Heart left ventricle (tissue), 16 donors: ENCODE data around the gene PTPRN2. TPM values are rescaled to one million over a fixed set of nuclear protein-coding genes. Genes with fewer than 3 reads are reported as not detected.
A peak's percentile ranks its signal among the peaks of the same experiment; 100 is the strongest.

Source experiments
- ATAC-seq, 4 donors: fragments of 200-7000 bp; cut with Tn5 transposase; one replicate each; pipeline ENCODE4 v1.9.1; 2020 to 2022; ENCODE audit warnings: moderate library complexity in 4 of 4, mild to moderate bottlenecking in 3 of 4, moderate number of reproducible peaks in 1 of 4
- DNase-seq, 5 donors: peaks; one replicate each; pipeline ENCODE4 v3.0.0-alpha.2; 2020
- H3K27ac ChIP-seq, 12 donors: fragments of 200-600 bp; sonication (generic) in 4 of 12; one replicate each; pipeline versions ENCODE4 v1.5.0 to v1.8.0; 2016 to 2022; ENCODE audit warnings: mild to moderate bottlenecking in 2 of 12
- H3K27me3 ChIP-seq, 9 donors: fragments of 200-600 bp; sonication (generic) in 2 of 9; one replicate each; pipeline versions ENCODE4 v1.5.1 to v1.8.0; 2016 to 2022; ENCODE audit warnings: mild to moderate bottlenecking in 3 of 9
- H3K36me3 ChIP-seq, 9 donors: fragments of 200-600 bp; sonication (generic) in 2 of 9; one replicate each; pipeline versions ENCODE4 v1.5.0 to v1.8.0; 2018 to 2022; ENCODE audit warnings: mild to moderate bottlenecking in 2 of 9
- H3K4me1 ChIP-seq, 12 donors: fragments of 200-600 bp; sonication (generic) in 4 of 12; one replicate each; pipeline versions ENCODE4 v1.5.0 to v1.8.0; 2016 to 2022; ENCODE audit warnings: mild to moderate bottlenecking in 3 of 12
- H3K4me3 ChIP-seq, 12 donors: fragments of 200-600 bp; sonication (generic) in 4 of 12; one replicate each; pipeline versions ENCODE4 v1.5.0 to v1.8.0; 2017 to 2022; ENCODE audit warnings: mild to moderate bottlenecking in 9 of 12, moderate library complexity in 4 of 12
- H3K9me3 ChIP-seq, 12 donors: fragments of 200-600 bp; sonication (generic) in 4 of 12; one replicate each; pipeline versions ENCODE4 v1.5.0 to v1.8.0; 2016 to 2022; ENCODE audit warnings: mild to moderate bottlenecking in 1 of 12
- POLR2A ChIP-seq, 2 donors: fragments of 450-650 bp; IDR thresholded peaks; one replicate each; pipeline ENCODE4 v1.6.1; 2017; ENCODE audit warnings: antibody characterized with exemption in 2 of 2, mild to moderate bottlenecking in 2 of 2, moderate library complexity in 2 of 2
- WGBS, 4 donors: extraction: QIAGEN DNeasy Blood & Tissue Kit in 2 of 4; methylation state at CpG; one replicate each; pipeline versions ENCODE4 v1.1.5 to v1.1.7; 2013 to 2018; 5-methylcytosine and 5-hydroxymethylcytosine counted together
- intact Hi-C, 10 donors: fragments of 100-400 bp; cut with DNase I; formaldehyde crosslinking; loops; one replicate each; pipeline versions ENCODE4 v1.11.1 to v1.14.2; 2022
- polyA plus RNA-seq, 2 donors: library from polyadenylated mRNA; stranded (reverse); fragments of 200-250 nt; gene quantifications; one replicate each; pipeline ENCODE4 v1.2.3, GENCODE V29; 2013
- total RNA-seq, 9 donors: library from RNA; depleted of rRNA in 2 of 9; stranded (reverse); fragments of >200 nt in 2 of 9; fragmentation: NEBNext Ultra II Directional in 3 of 9; extraction: Animal tissue kit (Norgen Biotek cat#: 25700) in 3 of 9; gene quantifications; one replicate each; pipeline versions ENCODE4 v1.1.0 to v1.2.4, GENCODE V29; 2016 to 2023
- TF ChIP-seq, protein P1 (sequence below), 12 donors: fragments of 200-600 bp; sonication (generic) in 4 of 12; IDR thresholded peaks; one replicate each; pipeline versions ENCODE4 v1.5.0 to v1.8.0; 2018 to 2022; ENCODE audit warnings: antibody characterized with exemption in 12 of 12, mild to moderate bottlenecking in 5 of 12
- donor health status: ischemic (EF 13 %, LVEDD 7.1; RV severe dilation, severe dysfunction).
- donor health status: healthy with polysubstance abuse.
- donor health status: DM: no; HTN: yes; CAD: no.
- donor health status: DM: no; HTN: no; CAD: no.
- donor health status: ischemic (EF 25% LVEDD 6.9; RV normal size, moderate dysfunction).
- donor health status: ischemic (EF 25% LVEDD 5.7; RV mildly dilated, moderate dysfunction).
- donor health status: healthy.
- donor health status: DM: yes; HTN: yes; CAD: no.
- donor health status: ischemic (EF 35%, LVEDD 5.7; RV mildly dilated, moderate dysfunction).
- donor health status: nonischemic (EF 11% LVEDD 7.7; RV severe dilation, severe dysfunction).
- donor health status: DM: yes; HTN: yes; CAD: no.
- donor health status: PGD.
- donor health status: ischemic (EF 29% LVEDD 5.4; RV normal size, mild dysfunction).
- donor health status: nonischemic (EF 23%, LVEDD 6.1; RV moderate dilation, normal function).

Gene PTPRN2
- total and polyA plus RNA-seq, 11 donors = 0.61 to 2.3 (median 1.3) TPM

DNA sequence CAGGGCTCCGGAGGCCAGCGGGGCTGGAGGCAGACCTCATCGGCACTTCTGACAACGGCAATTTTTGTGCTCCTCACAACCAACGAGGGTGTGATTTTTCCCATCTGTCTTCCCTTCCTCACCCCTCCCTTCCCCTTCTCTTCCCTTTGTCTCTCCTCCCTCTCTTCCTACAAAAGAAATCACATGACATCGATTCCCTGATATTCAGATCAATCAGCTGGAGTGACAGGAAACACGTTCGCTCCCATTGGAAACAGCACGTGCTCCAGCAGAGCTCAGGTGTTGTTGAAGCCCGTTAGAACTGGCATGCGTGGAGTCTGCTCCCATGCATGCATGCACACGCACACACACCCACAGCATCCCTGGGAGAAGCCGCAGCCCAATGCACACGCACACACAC lies 222.4 kb downstream of the PTPRN2 start:
- peaks cover 0 to 3% (median 0%) of the 10 kb centered on the region in 9 donors for H3K27me3 ChIP-seq
- no peak overlapping the region for H3K4me3 ChIP-seq
- no peak for TF ChIP-seq POLR2A (IDR thresholded peaks at IDR 0.05)
- TF ChIP-seq, protein P1, sequence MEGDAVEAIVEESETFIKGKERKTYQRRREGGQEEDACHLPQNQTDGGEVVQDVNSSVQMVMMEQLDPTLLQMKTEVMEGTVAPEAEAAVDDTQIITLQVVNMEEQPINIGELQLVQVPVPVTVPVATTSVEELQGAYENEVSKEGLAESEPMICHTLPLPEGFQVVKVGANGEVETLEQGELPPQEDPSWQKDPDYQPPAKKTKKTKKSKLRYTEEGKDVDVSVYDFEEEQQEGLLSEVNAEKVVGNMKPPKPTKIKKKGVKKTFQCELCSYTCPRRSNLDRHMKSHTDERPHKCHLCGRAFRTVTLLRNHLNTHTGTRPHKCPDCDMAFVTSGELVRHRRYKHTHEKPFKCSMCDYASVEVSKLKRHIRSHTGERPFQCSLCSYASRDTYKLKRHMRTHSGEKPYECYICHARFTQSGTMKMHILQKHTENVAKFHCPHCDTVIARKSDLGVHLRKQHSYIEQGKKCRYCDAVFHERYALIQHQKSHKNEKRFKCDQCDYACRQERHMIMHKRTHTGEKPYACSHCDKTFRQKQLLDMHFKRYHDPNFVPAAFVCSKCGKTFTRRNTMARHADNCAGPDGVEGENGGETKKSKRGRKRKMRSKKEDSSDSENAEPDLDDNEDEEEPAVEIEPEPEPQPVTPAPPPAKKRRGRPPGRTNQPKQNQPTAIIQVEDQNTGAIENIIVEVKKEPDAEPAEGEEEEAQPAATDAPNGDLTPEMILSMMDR (IDR thresholded peaks at IDR 0.05) = no peak
- intact Hi-C loops = no loop called here
- H3K27ac ChIP-seq = no peak overlapping the region
- H3K4me1 ChIP-seq = no peaks in the 10 kb centered on the region
- 82 to 90% (median 85%) methylated on average over 14 of the region's 14 CpGs for WGBS, 4 donors
- no peaks in the 10 kb centered on the region for H3K9me3 ChIP-seq
- ATAC-seq (no peak), DNase-seq (no peak)
- H3K36me3 ChIP-seq = no peaks in the 10 kb centered on the region

DNA sequence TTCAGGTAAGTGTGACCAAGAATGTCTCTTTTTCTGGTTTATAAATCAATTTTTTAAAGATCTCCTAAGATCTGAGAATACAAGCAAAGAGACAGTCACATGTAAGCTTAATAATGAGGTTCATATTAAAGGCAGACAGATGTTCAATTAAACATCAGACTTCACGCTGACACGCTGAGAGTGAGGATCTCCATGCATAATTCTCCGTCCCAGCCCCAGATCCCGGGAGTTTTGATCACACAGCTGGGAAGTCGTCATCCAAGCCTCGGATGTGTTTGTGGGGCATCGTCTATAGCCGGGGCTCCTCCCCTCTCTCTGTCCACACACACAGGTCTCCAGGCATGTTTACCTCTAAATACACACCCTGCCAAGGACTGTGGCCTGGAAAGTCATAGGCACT lies 223.2 kb downstream of the PTPRN2 start:
- peaks cover 0 to 3% (median 0%) of the 10 kb centered on the region in 9 donors for H3K27me3 ChIP-seq
- H3K36me3 ChIP-seq = no peaks in the 10 kb centered on the region
- no peak for TF ChIP-seq POLR2A (IDR thresholded peaks at IDR 0.05)
- TF ChIP-seq, protein P1 (IDR thresholded peaks at IDR 0.05) = no peak
- no peak overlapping the region for H3K4me3 ChIP-seq
- H3K4me1 ChIP-seq = no peaks in the 10 kb centered on the region
- no peak overlapping the region for H3K27ac ChIP-seq
- ATAC-seq (no peak), DNase-seq (no peak)
- WGBS, 4 donors = 71 to 88% (median 79%) methylated on average over 8 of the region's 8 CpGs
- intact Hi-C loops = no loop called here
- H3K9me3 ChIP-seq = no peaks in the 10 kb centered on the region

DNA sequence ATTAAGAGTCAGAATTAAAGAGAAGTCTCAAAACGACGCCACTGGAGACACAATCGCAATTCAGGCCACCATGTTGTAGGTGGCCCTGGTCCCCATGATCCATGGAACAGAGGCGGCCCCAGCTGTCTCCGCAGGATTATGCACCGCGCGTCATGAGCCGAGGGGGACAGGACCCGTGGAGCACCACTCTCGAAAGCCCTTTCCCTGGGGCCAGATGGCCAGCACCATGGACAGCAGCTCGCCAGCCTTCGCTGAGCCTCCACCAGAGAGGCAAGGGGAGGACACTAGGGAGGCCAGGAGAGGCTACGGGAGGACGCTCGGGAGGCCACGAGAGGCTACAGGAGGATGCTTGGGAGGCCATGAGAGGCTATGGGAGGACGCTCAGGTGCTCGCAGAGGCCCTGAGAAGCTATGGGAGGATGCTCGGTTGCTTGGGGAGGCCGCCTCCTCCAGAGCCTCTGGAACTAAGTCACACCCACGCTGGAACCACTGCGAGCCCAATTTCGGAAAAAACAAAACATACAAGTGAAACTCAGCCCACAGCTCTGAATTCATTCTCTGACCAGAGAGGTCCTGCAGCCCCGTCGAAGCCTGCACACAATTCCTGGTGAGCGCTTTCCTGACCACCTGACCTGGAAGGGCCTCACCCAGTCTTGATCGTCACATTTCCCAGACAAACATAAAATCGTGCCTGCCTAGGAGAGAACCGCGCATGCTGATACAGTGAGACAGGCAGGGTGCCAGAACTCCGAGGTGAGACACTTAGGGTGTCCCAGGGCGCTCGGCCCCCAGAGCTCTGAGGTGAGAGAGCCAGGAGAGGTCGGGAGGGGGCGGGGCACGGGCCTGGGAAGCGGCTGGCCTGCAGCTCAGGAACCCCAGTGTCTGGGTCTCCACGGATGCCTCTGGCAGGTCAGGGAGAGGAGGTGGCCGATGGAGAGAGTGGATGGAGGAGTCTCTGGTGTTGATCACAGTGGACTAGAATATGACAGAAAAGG lies 224.4 kb downstream of the PTPRN2 start:
- no peaks in the 10 kb centered on the region for H3K4me1 ChIP-seq
- intact Hi-C loops = no loop called here
- H3K36me3 ChIP-seq = no peaks in the 10 kb centered on the region
- H3K27me3 ChIP-seq = peaks cover 0 to 3% (median 0%) of the 10 kb centered on the region in 9 donors
- H3K4me3 ChIP-seq = no peak overlapping the region
- no peaks in the 10 kb centered on the region for H3K9me3 ChIP-seq
- 78 to 81% (median 78%) methylated on average over 32 to 40 of the region's 40 CpGs for WGBS, 4 donors
- DNase-seq (no peak), ATAC-seq (peak in 2 of 4 donors; percentile 24 to 26)
- no peak overlapping the region for H3K27ac ChIP-seq
- TF ChIP-seq POLR2A (IDR thresholded peaks at IDR 0.05) = no peak
- TF ChIP-seq, protein P1 (IDR thresholded peaks at IDR 0.05) = no peak

DNA sequence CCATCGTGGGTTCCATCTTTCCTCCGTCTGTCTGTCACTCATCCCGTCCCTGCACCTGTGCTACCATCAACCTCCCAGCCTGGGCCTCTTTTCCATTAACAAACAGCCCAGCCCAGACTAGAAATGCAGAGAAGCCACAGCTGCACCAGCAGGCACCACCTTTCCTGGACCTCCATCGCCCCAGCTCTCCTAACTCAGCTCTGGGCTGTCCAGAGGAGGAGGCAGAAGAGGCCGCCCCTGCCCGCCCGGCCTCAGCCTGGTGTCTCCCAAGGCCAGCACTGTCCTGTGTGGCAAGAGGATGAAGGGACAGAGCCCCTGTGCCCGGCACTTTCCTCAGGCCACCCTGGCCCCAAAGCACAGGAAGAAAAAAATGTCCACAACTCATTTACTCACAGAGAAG lies 225.6 kb downstream of the PTPRN2 start:
- Histone ChIP-seq H3K9me3 (no peaks in the 10 kb centered on the region), H3K27me3 (peaks cover 0 to 9% (median 0%) of the 10 kb centered on the region in 9 donors), H3K4me3 (no peak overlapping the region), H3K36me3 (no peaks in the 10 kb centered on the region), H3K4me1 (no peaks in the 10 kb centered on the region), H3K27ac (no peak overlapping the region)
- 80 to 85% (median 84%) methylated on average over 8 of the region's 8 CpGs for WGBS, 4 donors
- ATAC-seq (no peak), DNase-seq (no peak)
- TF ChIP-seq POLR2A (IDR thresholded peaks at IDR 0.05) = no peak
- TF ChIP-seq, protein P1 (IDR thresholded peaks at IDR 0.05) = no peak
- intact Hi-C loops = no loop called here
